ENCODE results near the gene ZNF219. TPM values are rescaled to one million over a fixed set of nuclear protein-coding genes. Genes with fewer than 3 reads are reported as not detected.

ZNF219 gene
- polyA plus RNA-seq, 3 donors, result 14.4 to 56.1 (median 18.6) TPM

DNA sequence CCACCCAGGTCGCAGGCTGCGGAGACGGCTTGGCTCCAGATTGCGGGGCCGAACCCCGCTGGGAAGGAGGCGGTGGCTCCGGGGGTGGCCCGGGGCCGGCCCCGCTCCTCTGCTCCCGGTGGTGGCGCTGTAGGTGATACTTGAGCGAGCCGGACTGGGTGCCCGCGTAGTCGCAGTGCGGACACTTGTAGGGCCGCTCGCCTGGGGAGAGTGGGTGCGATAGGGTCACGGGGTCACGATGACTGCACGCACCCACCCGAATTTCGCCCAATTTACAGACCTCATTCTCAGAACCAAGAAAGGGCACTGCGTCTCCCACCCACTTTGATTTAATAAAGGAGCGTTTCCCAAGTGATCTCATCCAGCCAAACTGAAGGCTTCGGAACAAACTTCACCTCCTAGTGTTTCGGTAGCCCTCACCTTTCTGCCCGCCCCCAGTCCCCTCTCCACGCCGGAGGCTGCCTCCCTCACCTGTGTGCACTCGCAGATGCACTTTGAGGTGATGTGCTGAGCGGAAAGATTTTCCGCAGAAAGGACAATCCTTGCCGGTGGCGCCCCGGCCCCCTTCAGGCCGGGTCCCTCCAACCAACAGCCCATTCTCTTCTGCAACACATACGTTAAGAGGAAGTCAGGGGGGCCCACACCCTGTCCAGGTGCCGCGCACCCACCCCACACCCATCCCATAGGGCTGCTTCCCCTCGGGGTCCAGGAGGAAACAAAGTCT is 7.4 kb downstream of the ZNF219 start:
- WGBS, 3 donors, result 92 to 93% (median 92%) methylated on average over 39 to 45 of the region's 45 CpGs

GRCh38 chr14:21090194-21090939 is 8.1 kb downstream of the ZNF219 start:
- WGBS, 3 donors, result 84 to 94% (median 93%) methylated on average over 40 to 45 of the region's 45 CpGs
- H3K27ac ChIP-seq (ENCODE audit: low read depth, low read length), result no peak overlapping the region

More for the DNA sequence above, 7.4 kb downstream of the ZNF219 start:
- H3K27ac ChIP-seq (ENCODE audit: low read depth, low read length), result no peak overlapping the region

DNA sequence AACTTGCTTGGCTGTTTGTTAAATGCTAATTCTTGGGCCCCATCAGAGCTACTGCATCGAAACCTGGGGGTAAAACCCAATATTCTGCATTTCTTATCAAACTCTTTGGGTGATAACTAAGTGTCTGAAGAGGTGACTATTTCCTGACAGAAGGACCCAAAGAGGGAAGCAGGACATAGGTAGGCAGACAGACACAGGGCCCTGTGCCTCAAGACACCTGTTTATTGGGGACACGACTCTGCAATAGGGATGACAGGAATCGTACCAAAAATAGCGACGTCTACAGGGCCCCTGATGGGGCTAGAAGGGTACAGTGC is 8.6 kb downstream of the ZNF219 start:
- no peak overlapping the region for H3K27ac ChIP-seq (ENCODE audit: low read depth, low read length)
- 74 to 90% (median 89%) methylated on average over 5 of the region's 5 CpGs for WGBS, 3 donors

DNA sequence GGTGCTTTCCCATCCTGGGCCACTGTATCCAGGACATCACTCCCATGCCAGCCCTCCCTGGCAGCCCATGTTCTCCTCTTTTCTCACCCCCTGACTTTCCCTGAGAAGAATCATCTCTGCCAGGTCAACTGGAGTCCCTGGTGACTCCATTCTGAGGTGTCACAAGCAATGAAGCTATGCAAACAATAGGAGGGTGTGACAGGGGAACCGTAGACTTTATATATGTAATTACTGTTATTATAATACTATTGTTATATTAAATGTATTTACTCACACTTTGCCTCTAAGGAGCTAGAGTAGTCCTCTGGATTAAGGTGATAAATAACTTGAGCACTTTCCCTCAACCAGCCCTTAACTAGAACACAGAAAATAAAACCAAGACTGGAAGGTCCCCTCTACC is 9.2 kb downstream of the ZNF219 start:
- no peak overlapping the region for H3K27ac ChIP-seq (ENCODE audit: low read depth, low read length)
- 55 to 69% (median 57%) methylated on average over 1 of the region's 1 CpG for WGBS, 3 donors

DNA sequence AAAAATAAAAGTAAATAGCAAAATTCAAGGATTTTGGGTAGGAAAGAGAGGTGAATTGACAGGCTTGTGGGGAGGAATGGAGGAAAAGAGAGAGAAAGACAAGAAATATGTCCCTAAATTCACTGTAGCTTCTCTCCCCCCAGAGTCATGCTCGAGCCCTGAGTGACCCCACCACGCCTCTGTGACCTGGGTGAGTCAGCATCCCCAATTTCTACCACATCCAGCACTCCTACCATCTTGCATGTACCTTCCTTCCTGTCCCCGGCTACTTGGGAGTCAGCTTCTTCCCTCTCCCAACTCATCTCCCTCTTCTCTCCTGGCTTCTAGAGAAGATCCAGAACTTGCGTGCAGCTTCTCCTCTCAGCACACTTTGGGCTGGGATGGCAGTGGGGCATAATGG is 9.8 kb downstream of the ZNF219 start:
- WGBS, 3 donors, result 72 to 85% (median 76%) methylated on average over 4 of the region's 4 CpGs
- no peak overlapping the region for H3K27ac ChIP-seq (ENCODE audit: low read depth, low read length)

DNA sequence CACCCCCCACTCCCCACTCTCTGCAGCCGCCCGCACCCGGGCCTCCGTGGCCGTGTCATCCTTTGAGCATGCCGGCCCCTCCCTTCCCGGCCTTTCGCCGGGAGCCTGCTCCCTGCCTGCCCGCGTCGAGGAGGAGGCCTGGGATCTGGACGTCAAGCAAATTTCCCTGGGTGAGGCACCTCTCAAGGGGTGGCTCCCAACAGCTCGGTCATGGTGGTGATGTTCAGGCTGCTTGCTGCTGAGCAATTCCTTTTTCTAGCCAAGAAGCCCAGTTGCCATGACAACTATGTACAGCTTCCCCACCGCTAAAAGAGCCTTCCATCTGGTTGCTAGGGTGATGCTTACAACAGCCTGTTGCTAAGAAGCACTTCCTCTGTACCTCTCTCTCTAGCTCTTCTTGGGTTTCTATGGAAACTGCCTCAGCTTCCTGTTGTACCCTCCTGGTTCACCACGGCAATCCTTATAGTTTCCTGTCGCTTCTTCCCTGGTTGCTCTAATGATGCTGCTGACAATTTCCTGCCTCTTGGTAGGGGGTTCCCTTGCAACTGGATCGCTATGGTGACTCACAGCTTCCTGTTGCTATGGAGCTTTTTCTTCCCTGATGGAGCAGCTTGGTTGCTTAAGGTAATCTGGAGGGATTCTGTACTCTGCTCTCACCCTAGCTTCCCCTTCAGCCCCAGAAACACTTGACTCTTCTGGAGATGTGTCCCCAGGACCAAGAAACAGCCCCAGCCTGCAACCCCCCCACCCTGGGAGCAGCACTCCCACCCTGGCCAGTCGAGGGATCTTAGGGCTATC is 11.0 kb downstream of the ZNF219 start:
- no peak overlapping the region for H3K27ac ChIP-seq (ENCODE audit: low read depth, low read length)
- WGBS, 3 donors, result 46 to 50% (median 50%) methylated on average over 14 to 19 of the region's 19 CpGs

- no peak overlapping the region for H3K27ac ChIP-seq (ENCODE audit: low read depth, low read length)
Measured at GRCh38 chr14:21086908-21087293, 11.6 kb downstream of the ZNF219 start.

GRCh38 chr14:21084998-21085853 is 13.2 kb downstream of the ZNF219 start:
- no peak overlapping the region for H3K27ac ChIP-seq (ENCODE audit: low read depth, low read length)
- WGBS, 3 donors, result 62 to 73% (median 69%) methylated on average over 17 of the region's 17 CpGs

More at GRCh38 chr14:21086908-21087293, 11.6 kb downstream of the ZNF219 start:
- WGBS, 3 donors, result 92 to 94% (median 92%) methylated on average over 4 of the region's 4 CpGs

DNA sequence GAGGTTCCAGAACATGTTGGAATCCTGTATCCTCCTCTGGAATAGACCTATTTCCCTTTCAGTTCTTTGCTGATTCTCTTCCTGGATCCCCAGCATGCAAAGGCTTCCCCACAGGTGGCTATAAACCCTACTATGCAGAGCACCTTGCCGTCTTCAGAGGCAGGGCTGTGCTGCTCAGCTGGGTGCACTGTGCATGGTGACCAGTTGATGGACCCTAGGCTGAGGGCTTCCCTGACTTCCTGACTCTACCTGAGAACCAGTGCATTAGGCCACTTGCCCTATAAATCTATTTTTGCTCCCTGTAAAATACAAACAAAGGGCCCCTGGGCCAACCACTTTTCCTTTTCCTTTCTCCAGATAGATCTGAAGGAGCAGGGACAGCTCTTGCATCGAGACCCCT is 14.1 kb downstream of the ZNF219 start:
- no peak overlapping the region for H3K27ac ChIP-seq (ENCODE audit: low read depth, low read length)
- 81 to 89% (median 82%) methylated on average over 2 of the region's 2 CpGs for WGBS, 3 donors

DNA sequence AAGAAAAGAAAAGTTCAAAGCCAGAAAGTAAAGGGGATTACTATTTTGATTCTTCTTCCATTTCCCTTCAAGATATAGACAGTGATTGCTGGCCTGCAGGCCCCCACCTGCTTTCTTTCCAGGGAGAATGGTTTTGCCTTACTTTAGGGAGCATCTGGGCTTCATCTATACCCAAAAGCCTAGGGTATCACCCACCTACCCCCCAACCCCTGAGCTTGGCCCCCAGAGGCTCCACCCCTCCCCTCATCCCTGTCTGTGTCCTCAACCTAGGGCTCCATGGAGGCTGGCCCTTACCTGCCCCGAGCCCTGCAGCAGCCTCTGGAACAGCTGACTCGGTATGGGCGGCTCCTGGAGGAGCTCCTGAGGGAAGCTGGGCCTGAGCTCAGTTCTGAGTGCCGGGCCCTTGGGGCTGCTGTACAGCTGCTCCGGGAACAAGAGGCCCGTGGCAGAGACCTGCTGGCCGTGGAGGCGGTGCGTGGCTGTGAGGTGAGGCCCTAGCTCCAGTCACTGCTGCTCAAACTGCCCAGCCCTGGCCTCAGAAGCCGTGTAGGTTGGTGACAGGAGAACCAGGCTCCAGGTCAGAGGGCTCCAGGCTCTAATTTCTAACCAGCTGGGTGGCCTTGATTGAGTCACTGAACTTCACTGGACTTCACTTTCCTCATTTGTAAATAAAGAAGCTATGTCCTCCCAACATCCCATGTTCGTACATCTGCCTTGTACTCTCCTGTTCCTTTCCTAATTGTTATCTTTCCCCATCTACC is 14.7 kb downstream of the ZNF219 start:
- WGBS, 3 donors, result 82 to 86% (median 82%) methylated on average over 11 of the region's 11 CpGs
- H3K27ac ChIP-seq (ENCODE audit: low read depth, low read length), result no peak overlapping the region

- WGBS, 3 donors, result 88 to 91% (median 89%) methylated on average over 25 to 30 of the region's 30 CpGs
- H3K27ac ChIP-seq (ENCODE audit: low read depth, low read length), result no peak overlapping the region
Measured at GRCh38 chr14:21081521-21082142, 16.8 kb downstream of the ZNF219 start.

DNA sequence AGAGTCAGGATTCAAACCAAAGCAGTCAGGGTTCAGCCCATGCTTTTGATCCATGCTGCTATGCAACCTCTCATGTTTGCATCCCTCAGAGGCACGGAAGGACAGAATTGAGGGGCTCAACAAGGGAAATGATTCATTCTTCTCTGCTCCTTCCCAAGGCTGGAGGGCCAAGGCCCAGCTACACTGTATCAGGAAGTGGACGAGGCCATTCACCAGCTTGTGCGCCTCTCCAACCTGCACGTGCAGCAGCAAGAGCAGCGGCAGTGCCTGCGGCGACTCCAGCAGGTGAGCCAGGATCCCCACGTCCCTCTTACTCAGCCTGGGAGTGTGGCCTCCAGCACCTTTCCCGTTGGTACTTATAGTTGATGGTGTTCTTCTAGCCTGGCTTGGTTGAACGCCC is 19.7 kb downstream of the ZNF219 start:
- 88 to 90% (median 88%) methylated on average over 10 of the region's 10 CpGs for WGBS, 3 donors
- H3K27ac ChIP-seq (ENCODE audit: low read depth, low read length), result no peak overlapping the region

- no peak overlapping the region for H3K27ac ChIP-seq (ENCODE audit: low read depth, low read length)
- WGBS, 3 donors, result 81 to 91% (median 86%) methylated on average over 5 of the region's 5 CpGs
Measured at GRCh38 chr14:21078287-21078686, 20.2 kb downstream of the ZNF219 start.

DNA sequence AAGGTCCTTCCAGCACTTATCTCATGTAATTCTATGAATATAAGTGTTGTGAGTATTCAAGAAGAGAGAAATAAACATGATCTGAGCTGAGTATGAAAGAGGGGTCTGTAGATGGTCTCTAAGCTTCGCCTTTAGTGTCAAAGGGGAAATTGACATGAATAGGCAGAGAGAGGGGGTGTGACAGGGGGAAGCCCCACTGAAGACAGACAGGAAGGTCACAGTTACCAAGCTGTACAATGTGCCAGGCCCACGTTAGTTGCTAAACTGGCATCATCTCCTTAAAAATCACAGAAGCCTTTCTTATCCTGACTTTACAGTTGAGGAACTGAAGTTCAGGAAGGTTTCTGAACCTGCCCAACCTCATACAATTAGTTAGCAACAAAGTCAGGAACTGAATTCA is 20.8 kb downstream of the ZNF219 start:
- 72 to 83% (median 80%) methylated on average over 2 of the region's 2 CpGs for WGBS, 3 donors
- H3K27ac ChIP-seq (ENCODE audit: low read depth, low read length), result no peak overlapping the region

DNA sequence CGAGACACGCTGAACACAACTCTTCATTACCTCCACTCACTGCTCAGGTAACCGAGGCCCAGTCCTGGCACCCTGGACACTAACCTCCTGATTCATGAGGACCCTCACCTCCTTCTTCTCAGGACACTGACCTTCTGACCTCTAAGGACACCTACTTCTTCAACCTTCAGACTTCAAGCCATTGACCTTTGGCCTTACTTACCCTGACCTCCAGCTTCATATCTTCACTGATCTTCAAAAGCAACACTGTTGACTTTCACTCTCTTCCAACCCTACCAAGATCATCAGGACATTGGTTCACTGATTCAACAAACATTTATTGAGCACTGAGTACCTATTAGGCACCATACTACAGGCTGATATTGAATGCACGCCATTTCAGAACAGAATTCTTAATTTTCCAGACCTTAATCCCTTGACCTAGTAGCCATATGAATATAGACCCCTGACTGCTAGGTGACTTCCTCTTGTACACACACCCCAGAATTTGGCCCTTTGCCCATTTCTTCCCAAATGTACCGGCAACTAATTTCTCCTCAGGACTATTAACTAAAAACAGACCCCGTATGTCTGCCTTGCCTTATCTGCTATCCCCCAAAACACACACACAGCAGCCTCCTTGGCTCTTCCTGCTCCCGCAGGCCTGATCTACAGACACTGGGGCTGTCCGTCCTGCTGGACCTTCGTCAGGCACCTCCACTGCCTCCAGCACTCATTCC is 22.6 kb downstream of the ZNF219 start:
- WGBS, 3 donors, result 86 to 92% (median 89%) methylated on average over 9 of the region's 9 CpGs
- no peak overlapping the region for H3K27ac ChIP-seq (ENCODE audit: low read depth, low read length)

DNA sequence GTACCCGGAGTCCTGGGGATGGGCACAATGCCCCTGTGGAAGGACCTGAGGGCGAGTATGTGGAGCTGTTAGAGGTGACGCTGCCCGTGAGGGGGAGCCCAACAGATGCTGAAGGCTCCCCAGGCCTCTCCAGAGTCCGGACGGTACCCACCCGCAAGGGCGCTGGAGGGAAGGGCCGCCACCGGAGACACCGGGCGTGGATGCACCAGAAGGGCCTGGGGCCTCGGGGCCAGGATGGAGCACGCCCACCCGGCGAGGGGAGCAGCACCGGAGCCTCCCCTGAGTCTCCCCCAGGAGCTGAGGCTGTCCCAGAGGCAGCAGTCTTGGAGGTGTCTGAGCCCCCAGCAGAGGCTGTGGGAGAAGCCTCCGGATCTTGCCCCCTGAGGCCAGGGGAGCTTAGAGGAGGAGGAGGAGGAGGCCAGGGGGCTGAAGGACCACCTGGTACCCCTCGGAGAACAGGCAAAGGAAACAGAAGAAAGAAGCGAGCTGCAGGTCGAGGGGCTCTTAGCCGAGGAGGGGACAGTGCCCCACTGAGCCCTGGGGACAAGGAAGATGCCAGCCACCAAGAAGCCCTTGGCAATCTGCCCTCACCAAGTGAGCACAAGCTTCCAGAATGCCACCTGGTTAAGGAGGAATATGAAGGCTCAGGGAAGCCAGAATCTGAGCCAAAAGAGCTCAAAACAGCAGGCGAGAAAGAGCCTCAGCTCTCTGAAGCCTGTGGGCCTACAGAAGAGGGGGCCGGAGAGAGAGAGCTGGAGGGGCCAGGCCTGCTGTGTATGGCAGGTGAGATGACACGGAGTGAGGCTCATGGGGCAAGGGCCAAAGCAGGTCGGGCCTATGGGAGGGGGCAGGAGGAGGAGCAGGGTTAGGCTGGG is 23.8 kb downstream of the ZNF219 start:
- WGBS, 3 donors, result 87 to 91% (median 91%) methylated on average over 23 to 26 of the region's 26 CpGs

More for the DNA sequence above, 23.8 kb downstream of the ZNF219 start:
- H3K27ac ChIP-seq (ENCODE audit: low read depth, low read length), result no peak overlapping the region

Data from adipose tissue (tissue), 3 donors.